Stimulated activated naive CD4-positive, alpha-beta T cell (primary cell): ENCODE data around the gene ACVR2A.

Experiments
- DNase-seq, 6 experiments: peaks; one replicate each; lab custom pipeline; 2025; lab: John Stamatoyannopoulos, UW

Gene ACVR2A

DNA sequence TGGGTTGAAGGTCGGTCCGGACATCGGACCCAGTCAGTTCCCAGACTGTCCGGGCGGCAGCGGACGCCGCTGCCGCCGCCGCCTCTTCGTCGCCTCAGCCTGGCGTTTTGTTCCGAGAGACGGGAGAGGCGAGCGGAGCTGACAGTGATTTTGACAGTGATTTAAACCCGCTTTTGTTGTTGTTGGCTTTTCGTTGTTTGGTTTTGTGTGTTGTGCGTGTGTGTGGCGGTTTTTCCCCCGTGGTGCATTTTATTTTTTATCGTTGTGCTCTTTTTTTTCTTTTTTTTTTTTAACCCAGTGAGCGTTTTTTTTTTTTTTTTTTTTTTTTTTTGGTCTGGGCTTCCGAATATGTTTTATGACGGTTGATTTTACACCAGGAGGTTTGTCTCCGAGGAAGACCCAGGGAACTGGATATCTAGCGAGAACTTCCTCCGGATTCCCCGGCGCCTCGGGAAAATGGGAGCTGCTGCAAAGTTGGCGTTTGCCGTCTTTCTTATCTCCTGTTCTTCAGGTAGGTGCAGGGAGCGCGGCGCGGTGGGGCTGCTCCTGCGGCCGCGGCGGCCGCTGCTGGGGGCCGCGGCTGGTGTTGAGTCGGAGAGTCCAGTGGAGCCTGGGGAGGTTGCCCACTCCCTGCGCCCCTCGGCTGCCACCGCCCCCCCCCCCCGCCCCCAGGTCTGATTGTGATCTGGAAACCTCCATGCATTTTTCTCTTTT is at the start of gene ACVR2A:
TSS of gene ACVR2A (plus strand) at position 333 of the 714 bp plus-strand sequence. CDS start at position 457, 124 bp downstream.
- DNase-seq = peak; percentile 34 to 72 (median 52)

DNA sequence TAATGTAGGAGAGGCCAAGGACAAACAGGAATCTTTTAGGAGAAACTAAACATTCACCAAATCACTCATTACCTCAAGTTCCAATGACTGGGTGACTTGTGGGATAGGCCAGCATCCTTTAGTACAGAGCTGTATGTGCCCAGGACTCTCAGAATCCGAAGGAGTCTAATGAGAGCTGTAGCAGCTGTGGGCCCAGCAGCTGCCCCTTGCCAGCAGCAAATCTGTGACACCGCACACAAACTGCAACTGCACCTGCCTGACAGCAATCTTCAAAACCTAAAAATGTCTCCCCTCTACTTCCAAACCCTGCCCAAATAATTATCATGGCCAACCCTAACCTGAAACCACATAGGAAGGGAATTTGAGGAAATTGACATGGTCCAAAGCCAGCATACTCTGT is 44.5 kb upstream of the ACVR2A start:
- DNase-seq = no peak

DNA sequence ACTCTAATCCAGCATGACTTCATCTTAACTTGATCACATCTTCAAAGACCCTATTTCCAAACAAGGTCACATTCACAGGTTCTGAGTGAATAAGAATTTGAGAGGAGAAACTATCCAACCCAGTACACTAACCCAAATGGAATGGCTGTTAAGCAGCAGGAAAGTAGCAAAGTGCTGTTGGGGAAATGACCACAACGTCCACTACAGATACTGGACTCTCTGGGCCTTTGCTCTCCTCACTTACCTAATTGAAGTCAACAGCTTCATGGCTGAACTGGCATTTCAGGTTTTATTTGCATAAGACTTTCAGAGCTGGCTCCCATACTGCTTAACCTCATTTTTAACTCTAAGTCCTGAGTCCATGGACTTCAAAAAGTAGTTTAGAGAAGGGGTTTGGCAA is 38.0 kb upstream of the ACVR2A start:
- no peak for DNase-seq

DNA sequence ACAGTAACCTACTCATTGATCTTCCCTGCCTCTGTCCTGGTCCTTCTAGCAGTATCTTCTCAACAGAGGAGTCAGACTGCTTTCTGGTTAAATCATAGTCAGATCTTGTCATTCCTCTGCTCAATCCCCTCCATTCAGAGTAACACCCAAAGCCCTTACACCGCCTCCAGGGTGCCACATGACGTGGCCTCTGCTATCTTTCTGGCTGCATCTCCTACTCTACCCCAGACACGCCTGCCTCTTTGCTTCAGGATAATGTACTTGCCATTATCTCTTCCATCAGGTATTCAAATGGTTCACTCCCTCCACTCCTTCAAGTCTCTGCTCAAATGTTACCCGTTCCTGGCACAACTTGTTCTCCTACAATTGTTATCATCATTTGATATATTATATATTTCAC is 36.3 kb upstream of the ACVR2A start:
- no peak for DNase-seq

DNA sequence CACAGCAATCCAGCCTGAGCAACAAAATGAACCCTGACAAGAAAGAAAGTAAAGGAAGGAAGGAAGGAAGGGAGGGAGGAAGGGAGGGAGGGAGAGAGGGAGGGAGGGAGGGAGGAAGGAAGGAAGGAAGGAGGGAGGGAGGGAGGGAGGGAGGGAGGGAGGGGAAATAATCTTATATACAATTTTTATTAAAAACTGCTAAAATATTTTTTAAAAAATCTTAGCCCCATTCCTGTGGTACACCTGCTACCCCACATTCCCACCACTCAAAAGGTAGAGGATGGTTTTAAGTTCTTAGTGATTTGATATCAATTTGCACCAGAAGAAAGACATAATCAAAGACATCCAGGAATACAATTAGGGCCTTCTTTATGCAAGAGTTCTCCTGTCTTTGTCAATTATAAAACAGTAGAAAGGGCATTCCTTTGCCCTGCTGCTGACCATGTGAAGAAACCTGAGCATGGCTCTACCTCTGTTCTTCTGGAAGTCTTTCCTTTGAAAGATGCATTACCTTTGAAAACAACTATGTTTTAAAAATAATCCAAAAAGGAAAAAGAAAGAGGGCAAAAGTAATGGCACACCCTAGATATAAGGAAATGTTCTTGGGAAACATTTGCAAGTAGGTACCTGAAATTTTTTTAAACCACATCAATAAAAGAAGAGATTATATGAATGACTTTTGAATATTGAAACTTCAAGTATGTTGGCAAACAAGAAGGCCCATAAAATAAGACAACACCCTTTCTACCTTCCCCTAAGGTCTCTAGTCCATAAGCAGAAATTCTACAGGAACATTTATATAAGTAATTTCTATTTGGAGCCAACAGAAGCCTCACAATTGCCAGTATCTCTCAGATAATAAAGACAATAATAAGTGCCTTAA is 33.7 kb upstream of the ACVR2A start:
- no peak for DNase-seq

DNA sequence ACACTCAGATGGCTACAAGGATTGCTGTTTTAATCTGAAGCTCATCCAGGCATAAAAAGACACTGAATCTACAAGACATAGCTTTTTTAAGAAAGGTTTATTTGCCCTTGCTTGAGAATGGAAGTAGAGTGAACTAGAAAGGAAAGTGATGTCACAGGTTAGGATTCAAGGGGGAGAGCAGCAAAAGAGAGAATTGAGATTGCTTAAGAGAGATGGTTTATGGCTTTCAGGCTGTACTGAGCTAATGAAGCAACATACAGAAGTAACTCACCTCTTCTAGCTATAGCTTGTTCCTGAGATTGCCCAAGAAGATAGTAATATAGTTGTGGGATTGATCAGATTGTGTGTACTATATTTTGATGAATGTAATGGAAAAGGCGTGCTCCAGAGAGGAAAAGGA is 26.1 kb upstream of the ACVR2A start:
- no peak for DNase-seq

DNA sequence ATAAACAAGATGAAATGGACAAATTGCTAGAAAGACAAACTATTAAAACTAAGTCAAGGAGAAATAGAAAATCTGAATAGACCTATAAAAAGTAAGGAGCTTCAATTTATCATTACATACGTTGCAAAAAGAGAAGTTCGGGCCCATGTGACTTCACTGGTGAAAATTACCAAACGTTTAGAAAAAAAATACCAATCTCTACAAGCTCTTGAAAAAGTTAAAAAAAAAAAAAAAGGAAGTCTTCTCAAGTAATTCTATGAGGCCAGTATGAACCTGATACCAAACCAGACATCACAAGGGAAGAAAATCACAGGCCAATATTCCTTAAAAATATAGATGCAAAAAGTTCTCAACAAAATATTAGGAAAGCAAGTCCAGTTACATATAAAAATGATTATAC is 20.2 kb upstream of the ACVR2A start:
- DNase-seq = no peak

DNA sequence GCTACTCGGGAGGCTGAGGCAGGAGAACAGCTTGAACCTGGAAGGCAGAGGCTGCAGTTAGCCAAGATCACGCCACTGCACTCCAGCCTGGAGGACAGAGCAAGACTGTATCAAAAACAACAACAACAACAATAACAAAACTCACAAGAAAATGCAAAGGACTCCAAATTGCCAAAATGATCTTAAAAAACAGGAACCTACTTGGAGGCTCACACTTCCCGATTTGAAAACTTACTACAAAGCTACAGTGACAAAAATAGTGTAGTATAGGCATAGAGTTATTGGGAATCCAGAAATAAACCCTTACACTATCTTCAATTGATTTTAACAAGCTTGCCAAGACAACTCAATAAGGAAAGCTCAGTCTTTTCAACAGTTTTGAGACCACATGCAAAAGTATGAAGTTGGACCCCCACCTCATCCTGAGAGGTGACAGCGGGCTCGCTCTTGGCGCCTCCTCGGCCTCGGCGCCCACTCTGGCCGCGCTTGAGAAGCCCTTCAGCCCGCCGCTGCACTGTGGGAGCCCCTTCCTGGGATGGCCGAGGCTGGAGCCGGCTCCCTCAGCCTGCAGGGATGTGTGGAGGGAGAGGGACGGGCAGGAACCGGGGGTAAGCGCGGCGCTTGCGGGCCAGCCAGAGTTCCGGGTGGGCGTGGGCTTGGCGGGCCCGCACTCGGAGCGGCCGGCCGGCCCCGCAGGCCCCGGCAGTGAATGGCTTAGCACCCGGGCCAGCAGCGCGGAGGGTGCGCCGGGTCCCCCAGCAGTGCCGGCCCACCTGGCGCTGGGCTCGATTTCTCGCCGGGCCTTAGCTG is 18.3 kb upstream of the ACVR2A start:
- no peak for DNase-seq

DNA sequence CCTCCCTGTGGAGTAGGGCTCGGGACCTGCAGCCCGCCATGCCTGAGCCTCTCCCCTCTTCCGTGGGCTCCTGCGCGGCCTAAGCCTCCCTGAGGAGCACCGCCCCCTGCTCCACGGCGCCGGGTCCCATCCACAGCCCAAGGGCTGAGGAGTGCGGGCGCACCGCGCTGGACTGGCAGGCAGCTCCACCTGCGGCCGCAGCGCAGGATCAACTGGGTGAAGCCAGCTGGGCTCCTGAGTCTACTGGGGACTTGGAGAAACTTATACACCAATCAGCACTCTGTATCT is 17.8 kb upstream of the ACVR2A start:
- no peak for DNase-seq

DNA sequence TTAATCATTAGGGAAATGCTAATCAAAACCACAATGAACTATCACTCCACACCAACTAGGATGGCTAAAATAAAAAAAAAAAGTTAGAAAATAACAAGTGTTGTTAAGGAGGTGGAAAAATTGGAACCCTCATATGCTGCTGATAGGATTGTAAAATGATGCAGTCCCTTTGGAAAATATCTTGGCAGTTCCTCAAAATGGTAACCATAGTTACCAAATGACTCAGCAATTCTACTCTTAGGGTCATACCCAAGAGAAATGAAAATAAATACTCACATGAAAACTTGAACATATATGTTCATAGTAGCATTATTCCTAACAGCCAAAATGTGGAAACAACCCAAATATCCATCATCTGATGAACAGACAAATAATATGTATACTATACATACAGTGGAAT is 15.7 kb upstream of the ACVR2A start:
- DNase-seq = no peak

DNA sequence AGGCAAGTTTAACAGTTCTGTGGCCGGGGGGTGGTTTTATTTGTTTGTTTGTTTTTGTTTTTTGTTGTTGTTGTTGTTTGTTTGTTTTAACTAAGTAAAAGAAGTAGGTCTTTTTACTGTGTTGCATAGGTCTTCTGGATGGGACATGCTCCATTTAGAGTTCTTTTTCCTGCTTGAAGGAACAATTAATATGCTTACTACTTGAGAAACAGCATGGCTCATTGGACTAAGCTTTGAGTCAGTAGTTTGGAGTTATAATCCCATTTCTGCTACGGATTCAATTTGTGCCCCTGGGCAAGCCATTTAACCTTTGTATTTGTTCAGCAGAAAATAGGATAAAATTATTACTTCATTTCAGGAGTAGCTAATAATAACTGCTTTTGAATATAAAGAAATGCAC is 8.7 kb upstream of the ACVR2A start:
- no peak for DNase-seq

DNA sequence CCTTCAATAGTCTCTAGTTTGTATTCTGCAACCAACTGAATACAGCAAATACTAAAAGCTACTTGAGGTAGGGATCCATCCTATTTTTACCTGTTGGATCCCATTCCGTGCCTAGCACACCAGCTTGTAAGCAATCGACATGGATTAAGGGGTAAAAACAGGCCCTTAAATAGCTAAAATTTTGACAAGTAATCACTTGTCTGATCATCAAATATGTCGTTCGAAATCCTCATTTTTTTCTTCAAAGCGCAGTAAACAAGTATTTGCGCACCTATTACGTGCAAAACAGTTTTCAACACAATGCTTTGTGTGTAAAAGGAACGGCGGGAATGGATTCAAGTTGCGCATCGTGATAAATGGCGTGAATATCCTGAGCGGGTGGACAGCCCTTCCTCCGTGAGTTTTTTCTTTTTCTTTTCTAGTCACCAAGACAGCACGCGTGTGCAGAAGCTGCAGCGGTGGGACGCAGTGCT is 1.4 kb upstream of the ACVR2A start:
- peak in 1 of 6 experiments; percentile 45 for DNase-seq

DNA sequence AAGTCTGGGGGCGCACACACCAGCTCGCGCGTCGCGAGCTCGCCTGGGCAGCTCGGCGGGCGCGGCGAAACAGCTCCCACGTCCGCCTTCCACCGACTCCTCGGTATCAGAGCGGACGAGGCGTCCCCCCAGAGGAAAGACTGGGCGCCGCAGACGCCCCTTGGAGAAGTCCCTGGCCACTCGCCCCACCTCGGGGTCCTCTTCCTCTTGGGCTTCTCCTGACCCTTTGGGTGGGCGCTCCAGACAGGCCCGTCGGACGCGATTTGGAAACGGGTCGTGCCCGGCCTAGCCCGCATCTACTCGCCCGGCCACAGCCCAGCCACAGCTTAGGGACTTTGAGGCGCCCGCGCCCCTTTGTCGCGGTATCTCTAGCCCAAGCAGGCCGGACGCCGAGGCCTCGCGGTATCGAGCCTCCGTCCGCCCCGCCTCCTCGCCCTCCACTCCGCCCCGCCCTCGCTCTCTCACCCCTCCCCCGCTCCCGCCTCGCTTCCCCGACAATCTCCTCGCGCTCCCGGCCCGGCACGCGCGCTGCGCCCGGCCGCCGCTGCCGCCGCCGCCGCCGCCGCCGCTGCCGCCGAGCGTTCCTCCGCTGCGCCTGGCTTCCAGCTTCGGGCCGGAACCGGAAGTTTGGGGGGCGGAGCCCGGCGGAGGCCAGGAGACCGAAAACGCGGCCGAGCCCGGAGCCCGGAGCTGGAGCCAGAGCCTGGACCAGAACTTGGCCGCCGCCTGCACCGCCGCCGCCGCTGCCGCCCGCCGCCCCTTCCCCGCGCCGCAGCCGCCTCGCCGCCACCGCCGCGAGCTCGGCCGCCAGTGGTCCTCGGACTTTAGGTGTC is 749 bp upstream of the ACVR2A start:
- peak; percentile 75 to 86 (median 80) for DNase-seq

DNA sequence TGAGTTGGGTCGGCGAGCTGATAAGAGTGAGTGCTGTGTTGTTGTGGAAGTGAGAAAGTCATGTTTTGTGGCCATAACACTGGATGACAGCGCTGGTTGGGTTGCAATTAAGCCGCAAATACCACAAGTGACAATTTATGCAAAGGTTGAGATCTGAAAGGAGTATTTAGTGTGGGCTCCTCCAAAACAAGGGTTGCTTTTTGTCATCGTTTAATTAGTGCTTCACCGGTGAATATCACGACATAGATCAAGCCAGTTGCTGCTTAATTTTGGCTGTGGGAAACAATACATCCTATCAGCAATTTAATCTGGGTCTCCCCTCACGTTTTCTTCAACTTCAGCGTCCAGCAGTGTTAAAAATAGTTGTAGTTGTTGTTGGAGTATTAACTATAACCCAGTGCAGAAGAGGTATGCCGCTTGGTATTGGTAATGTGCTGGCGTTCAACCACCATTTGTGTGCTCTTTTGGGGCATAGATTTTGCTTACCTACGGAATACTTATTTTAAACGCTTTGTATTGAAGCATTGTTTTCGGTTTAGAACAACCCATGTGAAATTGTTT is 662 bp downstream of the ACVR2A start:
- peak; percentile 2 to 48 (median 26) for DNase-seq

DNA sequence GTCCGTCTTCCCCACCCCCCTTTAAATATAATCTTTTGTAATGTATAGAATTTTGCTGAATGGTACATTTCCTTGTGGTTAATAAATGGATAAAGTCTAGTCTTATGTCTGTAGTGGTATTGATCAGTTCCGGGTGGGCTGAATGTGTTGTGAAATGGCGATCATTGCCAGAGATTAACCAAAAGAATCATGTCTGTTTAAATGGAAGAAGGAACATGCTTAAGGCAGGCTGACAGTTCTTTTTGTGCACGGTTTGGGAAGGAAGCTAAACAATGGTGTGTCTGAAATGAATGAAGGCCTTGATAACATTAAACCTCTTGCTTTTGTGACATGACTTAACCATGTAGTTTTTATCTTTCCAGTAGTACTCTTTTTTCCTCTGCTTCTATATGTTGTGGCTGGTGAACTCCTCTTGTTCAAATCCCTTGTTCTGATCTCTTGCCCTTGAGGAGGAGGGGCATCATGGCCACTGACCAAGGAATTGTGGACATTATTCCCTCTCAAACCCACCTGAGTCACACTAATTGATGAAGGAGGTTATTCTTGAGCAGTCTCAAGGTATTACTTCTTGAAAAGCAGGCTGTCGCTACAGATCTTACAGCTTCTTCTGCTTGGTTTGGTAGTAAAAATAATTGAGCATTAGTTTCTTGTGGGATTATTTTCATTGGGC is 1.7 kb downstream of the ACVR2A start:
- DNase-seq = no peak

DNA sequence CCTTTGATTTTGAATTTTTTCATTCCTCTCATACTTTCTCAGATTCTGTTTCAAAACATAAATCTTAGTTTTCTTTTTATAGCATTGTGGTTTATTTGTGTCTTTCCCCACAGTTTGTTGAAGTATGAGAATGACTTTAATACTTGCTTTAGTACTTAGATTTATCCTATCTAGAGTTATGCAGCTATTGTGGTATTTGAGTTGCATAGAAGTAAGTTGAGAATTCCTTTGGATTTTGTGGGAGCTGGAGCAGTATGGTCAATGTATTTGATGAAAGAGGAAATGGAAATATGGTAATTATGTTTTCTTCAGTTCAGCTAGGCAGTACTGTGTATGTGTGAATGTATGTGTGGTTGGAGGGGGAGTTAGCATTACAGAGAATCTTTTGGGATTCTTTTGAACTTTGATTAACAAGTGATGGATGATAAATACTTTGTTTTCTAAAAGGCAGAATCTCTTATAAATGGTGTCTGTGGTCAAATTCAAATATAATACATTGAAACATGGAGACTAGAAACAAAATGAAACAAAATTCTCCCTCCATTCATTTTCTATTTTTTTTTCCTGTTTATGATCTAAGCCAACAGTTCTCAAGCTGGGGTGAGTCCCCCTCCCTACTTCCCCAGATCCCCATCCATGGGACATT is 3.0 kb downstream of the ACVR2A start:
- no peak for DNase-seq

DNA sequence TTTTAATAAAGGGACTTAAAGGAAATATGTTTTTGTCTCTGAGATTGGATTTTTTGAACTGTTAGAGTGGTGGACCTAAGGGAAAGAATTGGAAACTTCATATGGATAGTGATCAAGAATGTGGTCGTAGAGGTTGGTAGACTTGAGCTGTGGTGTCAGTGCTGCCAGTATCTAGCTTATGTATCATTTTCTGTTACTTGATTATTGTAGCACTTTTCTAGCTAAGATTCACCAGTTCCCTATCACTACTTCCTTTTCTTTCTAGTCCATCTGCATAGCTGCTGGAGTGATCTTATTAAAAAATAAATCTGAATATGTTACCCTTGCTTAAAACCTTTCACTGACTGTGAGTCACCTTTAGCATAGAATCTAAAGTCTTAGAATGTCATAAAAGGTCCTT is 6.0 kb downstream of the ACVR2A start:
- DNase-seq = no peak

DNA sequence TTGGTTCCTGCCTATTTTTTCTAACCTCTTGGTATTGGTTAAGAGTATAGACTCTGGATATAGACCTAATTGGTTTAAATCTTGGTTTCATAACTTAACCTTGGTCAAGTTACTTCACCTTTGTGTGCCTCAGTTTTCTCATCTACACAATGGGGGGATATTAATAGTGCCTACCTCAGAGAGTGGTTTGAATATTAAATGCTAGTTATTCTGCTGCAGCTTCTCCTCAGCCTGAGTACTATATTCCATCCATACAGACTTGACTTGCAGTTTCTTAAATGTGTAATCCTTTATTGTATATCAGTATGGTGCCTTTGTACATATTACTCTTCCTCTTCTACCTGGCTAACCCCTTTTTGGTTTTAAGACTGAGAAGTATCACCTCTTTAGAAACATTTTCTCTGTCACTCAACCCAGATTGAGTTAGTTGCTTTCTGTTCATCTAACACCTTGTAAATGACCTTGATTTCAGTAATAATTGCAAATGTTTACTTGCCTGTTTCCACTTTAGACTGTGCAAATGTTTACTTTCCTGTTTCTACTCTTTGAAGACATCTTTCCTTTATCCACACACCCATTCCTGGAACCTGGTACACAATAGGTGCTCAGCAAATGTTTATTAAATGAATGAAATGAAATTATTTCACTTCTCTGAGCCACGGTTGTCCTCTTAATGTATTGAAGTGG is 6.6 kb downstream of the ACVR2A start:
- no peak for DNase-seq

DNA sequence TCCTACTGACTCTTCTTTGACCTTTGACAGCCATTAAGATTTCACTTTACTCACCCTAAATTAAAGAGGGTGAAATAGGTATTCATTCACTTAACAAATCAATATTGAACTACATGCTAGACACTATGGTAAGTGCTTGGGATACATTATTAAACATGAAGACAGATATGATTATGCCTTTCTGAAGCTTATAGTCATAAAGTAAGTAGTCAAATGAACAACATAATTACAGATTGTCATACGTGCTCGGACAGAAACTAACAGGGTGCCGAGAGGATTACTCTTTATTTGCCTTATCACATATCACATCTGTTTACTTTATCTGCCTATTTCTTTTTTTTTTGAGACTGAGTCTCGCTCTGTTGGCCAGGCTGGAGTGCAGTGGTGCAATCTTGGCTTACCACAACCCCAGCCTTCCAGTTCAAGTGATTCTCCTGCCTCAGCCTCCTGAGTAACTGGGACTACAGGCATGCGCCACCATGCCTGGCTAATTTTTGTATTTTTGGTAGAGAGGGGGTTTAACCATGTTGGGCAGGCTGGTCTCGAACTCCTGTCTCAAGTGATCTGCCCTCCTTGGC is 9.8 kb downstream of the ACVR2A start:
- DNase-seq = no peak
